Measurements from ENCODE around the gene MED9.

The MED9 gene

GRCh38 chr17:17506181-17506741 is 29.5 kb downstream of the MED9 start:
- no peak for DNase-seq

- no peak for DNase-seq
These were observed 30.2 kb downstream of the MED9 start for GRCh38 chr17:17506893-17507464.

GRCh38 chr17:17507465-17508011 is 30.7 kb downstream of the MED9 start:
- no peak for DNase-seq

GRCh38 chr17:17508019-17508535 is 31.3 kb downstream of the MED9 start:
- DNase-seq, result no peak

GRCh38 chr17:17508646-17509591 is 32.1 kb downstream of the MED9 start:
- DNase-seq, result no peak

GRCh38 chr17:17509601-17510425 is 33.0 kb downstream of the MED9 start:
- no peak for DNase-seq

- DNase-seq, result no peak
These were observed 33.9 kb downstream of the MED9 start for GRCh38 chr17:17510456-17511292.

- no peak for DNase-seq
These were observed 34.5 kb downstream of the MED9 start for GRCh38 chr17:17511293-17511741.

- no peak for DNase-seq
These were observed 35.4 kb downstream of the MED9 start for GRCh38 chr17:17511881-17512858.

- DNase-seq, result no peak
These were observed 36.1 kb downstream of the MED9 start for GRCh38 chr17:17512866-17513265.

- no peak for DNase-seq
These were observed 36.8 kb downstream of the MED9 start for GRCh38 chr17:17513626-17514025.

- DNase-seq, result no peak
These were observed 37.7 kb downstream of the MED9 start for GRCh38 chr17:17514361-17514992.

- no peak for DNase-seq
These were observed 38.5 kb downstream of the MED9 start for GRCh38 chr17:17514993-17515933.

GRCh38 chr17:17515934-17516930 is 39.4 kb downstream of the MED9 start:
- DNase-seq, result no peak

GRCh38 chr17:17516941-17517720 is 40.3 kb downstream of the MED9 start:
- DNase-seq, result no peak

- DNase-seq, result no peak
These were observed 41.2 kb downstream of the MED9 start for GRCh38 chr17:17518014-17518413.
